HG02763 (cell line): ENCODE data around the gene UTY.

Experiments
- ATAC-seq: cut with Tn5 transposase; IDR thresholded peaks from one replicate; pipeline ENCODE4 v1.9.1; 2021; ENCODE audit warnings: mild to moderate bottlenecking, moderate library complexity; ENCODE audit not compliant: unreplicated experiment

UTY gene

GRCh38 chrY:13416869-13417661, 62.8 kb downstream of the UTY start:
- no peak for ATAC-seq

GRCh38 chrY:13415556-13415955, 64.3 kb downstream of the UTY start:
- ATAC-seq: no peak

- ATAC-seq: no peak
Observed at GRCh38 chrY:13398876-13399275, 81.0 kb downstream of the UTY start.

- no peak for ATAC-seq
Observed at GRCh38 chrY:13381110-13381683, 98.6 kb downstream of the UTY start.

GRCh38 chrY:13370868-13371800, 108.7 kb downstream of the UTY start:
- no peak for ATAC-seq

- ATAC-seq: no peak
Observed at GRCh38 chrY:13370245-13370644, 109.6 kb downstream of the UTY start.

- ATAC-seq: no peak
Observed at GRCh38 chrY:13368513-13368845, 111.4 kb downstream of the UTY start.

- no peak for ATAC-seq
Observed at GRCh38 chrY:13363641-13364040, 116.2 kb downstream of the UTY start.

GRCh38 chrY:13362662-13363061, 117.2 kb downstream of the UTY start:
- ATAC-seq: no peak

GRCh38 chrY:13361656-13362636, 117.9 kb downstream of the UTY start:
- ATAC-seq: no peak

- no peak for ATAC-seq
Observed at GRCh38 chrY:13351443-13351842, 128.4 kb downstream of the UTY start.

- no peak for ATAC-seq
Observed at GRCh38 chrY:13347106-13347505, 132.7 kb downstream of the UTY start.

- no peak for ATAC-seq
Observed at GRCh38 chrY:13345549-13345948, 134.3 kb downstream of the UTY start.

- ATAC-seq: no peak
Observed at GRCh38 chrY:13343307-13343946, 136.4 kb downstream of the UTY start.

GRCh38 chrY:13339939-13340338, 139.9 kb downstream of the UTY start:
- ATAC-seq: no peak

GRCh38 chrY:13339381-13339780, 140.5 kb downstream of the UTY start:
- ATAC-seq: no peak

GRCh38 chrY:13338711-13339110, 141.1 kb downstream of the UTY start:
- no peak for ATAC-seq

GRCh38 chrY:13337934-13338333, 141.9 kb downstream of the UTY start:
- no peak for ATAC-seq

GRCh38 chrY:13333791-13334190, 146.0 kb downstream of the UTY start:
- no peak for ATAC-seq

- ATAC-seq: no peak
Observed at GRCh38 chrY:13330651-13331050, 149.2 kb downstream of the UTY start.
